ENCODE data around the gene SNAP91. TPM values are rescaled to one million over a fixed set of nuclear protein-coding genes. Genes with fewer than 3 reads are reported as not detected.
"Not testable (repeated sequence)": the region's sequence is repeated elsewhere in the genome, so short reads cannot be mapped to it uniquely, and the experiment has no call there.

SNAP91 gene
- polyA plus RNA-seq, 10 donors = 0.77 to 3.5 (median 1.3) TPM

GRCh38 chr6:83550482-83550881, 158.4 kb downstream of the SNAP91 start:
- DNase-seq = not testable (repeated sequence)

DNA sequence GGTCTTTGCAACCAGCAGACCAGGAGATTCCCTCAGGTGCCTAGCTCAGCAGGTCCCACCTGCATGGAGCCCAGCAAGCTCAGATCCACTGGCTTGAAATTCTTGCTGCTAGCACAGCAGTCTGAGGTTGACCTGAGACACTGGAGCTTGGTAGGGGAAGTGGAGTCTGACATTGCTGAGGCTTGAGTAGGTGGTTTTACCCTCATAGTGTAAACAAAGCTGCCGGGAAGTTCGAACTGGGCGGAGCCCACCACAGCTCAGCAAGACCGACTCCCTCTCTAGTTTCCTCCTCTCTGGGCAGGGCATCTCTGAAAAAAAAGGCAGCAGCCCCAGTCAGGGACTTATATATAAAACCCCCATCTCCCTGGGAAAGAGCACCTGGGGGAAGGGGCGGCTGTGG, 162.3 kb downstream of the SNAP91 start:
- no peak for DNase-seq

- no peak for DNase-seq
Measured at GRCh38 chr6:83539678-83540077, 169.2 kb downstream of the SNAP91 start.

DNA sequence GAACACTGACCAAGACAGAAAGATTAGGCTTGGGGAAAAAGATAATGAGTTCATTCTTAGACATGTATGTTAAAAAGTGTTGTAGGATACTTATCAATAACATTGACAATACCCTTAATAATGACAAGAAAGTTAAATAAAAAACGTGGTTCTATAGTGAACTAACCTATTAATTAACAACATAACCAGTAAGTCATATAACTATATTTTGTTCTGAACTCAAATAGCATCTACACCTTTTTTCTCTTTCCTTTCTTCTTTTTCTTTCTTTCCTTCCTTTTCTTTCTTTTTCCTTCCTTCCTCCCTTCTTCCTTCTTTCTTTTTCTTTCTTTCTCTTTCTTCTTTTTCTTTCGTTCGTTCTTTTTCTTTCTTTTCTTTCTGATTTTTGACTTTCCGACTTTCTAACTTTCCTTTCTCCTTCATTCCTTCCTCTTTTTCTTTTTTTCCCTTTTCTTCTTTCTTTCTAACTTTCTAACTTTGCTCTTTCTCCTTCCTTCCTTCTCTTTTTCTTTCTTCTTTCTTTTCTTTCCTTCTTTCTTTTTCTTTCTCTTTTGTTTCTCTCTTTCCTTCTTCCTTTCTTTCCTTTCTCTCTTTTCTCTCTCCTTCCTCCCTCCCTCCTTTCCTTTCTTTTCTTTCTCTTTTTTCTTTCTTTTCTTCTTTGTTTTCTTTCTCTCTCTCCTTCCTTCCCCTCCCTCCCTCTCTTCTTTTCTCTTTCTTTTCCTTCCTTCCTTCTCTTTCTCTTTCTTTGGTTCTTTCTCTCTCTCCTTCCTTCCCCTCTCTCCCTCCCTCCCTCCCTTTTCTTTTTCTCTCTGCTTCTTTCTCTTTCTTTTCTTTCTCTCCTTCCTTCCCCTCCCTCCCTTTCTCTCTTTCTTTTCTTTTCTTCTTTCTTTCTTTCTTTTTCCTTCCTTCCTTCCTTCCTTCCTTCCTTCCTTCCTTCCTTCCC, 172.0 kb downstream of the SNAP91 start:
- no peak for DNase-seq

- peak in 2 of 3 donors; percentile 21 to 38 for DNase-seq
Measured at GRCh38 chr6:83536034-83536646, 172.8 kb downstream of the SNAP91 start.

GRCh38 chr6:83518816-83519480, 190.0 kb downstream of the SNAP91 start:
- no peak for DNase-seq

- DNase-seq = no peak
Measured at GRCh38 chr6:83517500-83517899, 191.4 kb downstream of the SNAP91 start.

GRCh38 chr6:83514866-83515466, 193.9 kb downstream of the SNAP91 start:
- DNase-seq = peak; percentile 47 to 80 (median 67)

DNA sequence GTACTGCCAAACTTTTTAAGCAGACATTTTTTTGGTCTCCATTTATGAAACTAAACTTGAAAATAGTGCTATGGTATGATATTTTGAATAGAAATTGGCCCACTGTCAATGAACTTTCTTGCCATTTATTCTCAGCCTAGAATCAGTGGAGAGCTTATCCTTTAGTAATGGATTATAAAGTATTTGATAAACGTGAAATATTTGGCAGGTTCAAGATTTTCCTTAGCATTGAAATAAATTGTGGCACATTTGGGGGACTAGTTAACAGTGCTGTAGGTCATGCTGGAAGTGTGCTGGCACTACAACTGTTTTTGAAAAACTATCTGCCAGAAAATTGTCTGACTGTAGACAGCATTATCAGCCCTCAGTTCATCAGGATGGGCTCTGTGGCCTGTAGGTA, 194.4 kb downstream of the SNAP91 start:
- no peak for DNase-seq

GRCh38 chr6:83511901-83512681, 196.8 kb downstream of the SNAP91 start, which contains the start of gene PRSS35:
PRSS35 (plus strand) TSS chr6:83512534; CDS start chr6:83523442, 10,908 bp downstream.
- peak in 2 of 3 donors; percentile 56 to 85 for DNase-seq

DNA sequence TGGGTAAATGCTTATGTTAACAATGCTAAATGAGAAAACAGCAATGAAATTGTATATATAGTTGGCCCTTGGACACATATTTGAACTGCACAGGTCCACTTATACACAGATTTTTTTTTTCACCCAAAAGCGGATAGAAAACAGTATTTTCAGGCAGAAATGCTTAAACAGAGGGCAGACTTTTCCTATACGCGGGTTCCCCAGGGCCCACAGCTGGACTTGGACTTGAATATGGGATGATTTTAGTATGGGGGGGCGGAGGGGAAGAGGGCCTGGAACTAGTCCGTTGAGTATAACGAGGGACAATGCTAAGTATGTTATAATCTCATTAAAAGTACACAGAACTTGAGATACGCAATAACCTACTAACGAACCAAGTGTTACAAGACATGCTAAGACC, 197.6 kb downstream of the SNAP91 start:
- peak in 2 of 3 donors; percentile 16 to 73 for DNase-seq

DNA sequence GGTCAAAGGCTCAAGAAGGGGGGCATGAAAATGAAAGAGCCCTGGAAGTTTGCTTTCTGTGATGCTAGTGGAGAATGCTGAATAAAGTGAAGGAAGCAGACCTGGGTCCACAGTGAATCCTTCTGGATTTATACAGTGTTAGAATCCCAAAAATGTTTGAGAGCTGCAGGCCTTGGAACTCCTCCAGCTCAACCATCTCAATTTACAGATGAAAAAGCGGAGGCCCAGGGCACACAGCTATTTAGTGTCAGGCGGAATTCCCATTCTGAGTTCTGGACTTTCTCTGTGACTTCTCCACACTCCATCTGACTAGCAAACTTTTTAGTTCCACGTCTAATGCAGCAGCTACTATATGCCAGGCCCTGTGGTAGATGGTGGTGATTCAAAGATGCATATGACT, 198.1 kb downstream of the SNAP91 start:
- peak in 2 of 3 donors; percentile 23 to 43 for DNase-seq

- no peak for DNase-seq
Measured at GRCh38 chr6:83509441-83509840, 199.5 kb downstream of the SNAP91 start.

- peak in 2 of 3 donors; percentile 75 to 85 for DNase-seq
Measured at GRCh38 chr6:83505356-83505755, 203.5 kb downstream of the SNAP91 start.

Other genes starting within 250 kb of the SNAP91 start
- 10 to 100 TPM; 11.1 to 86.4 (median 56.9) TPM for gene PRSS35, start 196.6 kb downstream of the SNAP91 start, polyA plus RNA-seq (ENCODE audit: insufficient read length in 10 of 10)
- gene RIPPLY2, start 144.3 kb upstream of the SNAP91 start, polyA plus RNA-seq (ENCODE audit: insufficient read length in 10 of 10) = under 1 TPM in 1 of 10 donors, not detected in 9; 0.34 TPM
- 10 to 100 TPM in 9 of 10 donors, 1 to 10 TPM in 1; 9.9 to 15.1 (median 12.7) TPM for gene CYB5R4, start 150.6 kb upstream of the SNAP91 start, polyA plus RNA-seq (ENCODE audit: insufficient read length in 10 of 10)

All from muscle of back (tissue), 11 donors.